Peyer's patch (tissue), 4 donors: Measurements from ENCODE around the gene RELN. TPM values are rescaled to one million over a fixed set of nuclear protein-coding genes. Genes with fewer than 3 reads are reported as not detected.

ENCODE experiments used
- DNase-seq, 3 donors: peaks; one replicate each; pipeline ENCODE4 v3.0.0-alpha.2; 2017 to 2019
- H3K27ac ChIP-seq, 4 donors: fragments of 200-600 bp; sonication (generic); one replicate each; pipeline ENCODE4 v1.5.1; 2016 to 2019
- H3K27me3 ChIP-seq, 2 donors: fragments of 200-600 bp; sonication (generic); one replicate each; pipeline ENCODE4 v1.5.1; 2019
- H3K36me3 ChIP-seq, 3 donors: fragments of 200-600 bp; sonication (generic); one replicate each; pipeline ENCODE4 v1.5.1; 2016 to 2019
- H3K4me1 ChIP-seq, 4 donors: fragments of 200-600 bp; sonication (generic); one replicate each; pipeline ENCODE4 v1.5.1; 2016 to 2019
- H3K4me3 ChIP-seq, 4 donors: fragments of 200-600 bp; sonication (generic); 1 replicate in 3 of 4; 2 replicates in 1 of 4; pipeline ENCODE4 v1.5.1; 2016 to 2019; ENCODE audit warnings: mild to moderate bottlenecking in 1 of 4
- H3K9me3 ChIP-seq, 4 donors: fragments of 200-600 bp; sonication (generic); one replicate each; pipeline ENCODE4 v1.5.1; 2016 to 2019; ENCODE audit warnings: mild to moderate bottlenecking in 1 of 4
- CTCF ChIP-seq, 6 experiments: fragments of 450-650 bp in 4 of 6; fragments of 200-600 bp in 2 of 6; sonication (generic) in 1 of 6; IDR thresholded peaks; one replicate each; pipeline ENCODE4 v1.5.1; 2017 to 2019; ENCODE audit warnings: antibody characterized with exemption in 6 of 6, mild to moderate bottlenecking in 3 of 6, moderate library complexity in 1 of 6
- POLR2A ChIP-seq, 2 donors: fragments of 450-650 bp; IDR thresholded peaks; one replicate each; pipeline ENCODE4 v1.5.1; 2017; ENCODE audit warnings: antibody characterized with exemption in 2 of 2, mild to moderate bottlenecking in 2 of 2, moderate library complexity in 2 of 2
- total RNA-seq, 4 donors: library from RNA; depleted of rRNA; stranded (reverse); fragments of >200 nt; gene quantifications; one replicate each; pipeline ENCODE4 v1.1.0, GENCODE V29; 2016

The RELN gene
- total RNA-seq, 4 donors from 2014 or later: 1.7 to 3.9 (median 3.2) TPM

- Histone ChIP-seq H3K27ac (no peak overlapping the region), H3K36me3 (no peaks in the 10 kb centered on the region), H3K9me3 (no peaks in the 10 kb centered on the region), H3K4me1 (no peaks in the 10 kb centered on the region), H3K4me3 (no peak overlapping the region), H3K27me3 (no peaks in the 10 kb centered on the region)
- DNase-seq: no peak
- TF ChIP-seq CTCF (IDR thresholded peaks at IDR 0.05) (no peak), POLR2A (IDR thresholded peaks at IDR 0.05) (no peak)
These were observed 23.4 kb upstream of the RELN start for GRCh38 chr7:104012835-104013234.

GRCh38 chr7:104011829-104012228 lies 22.4 kb upstream of the RELN start:
- no peaks in the 10 kb centered on the region for H3K4me1 ChIP-seq
- TF ChIP-seq CTCF (IDR thresholded peaks at IDR 0.05) (no peak), POLR2A (IDR thresholded peaks at IDR 0.05) (no peak)
- H3K9me3 ChIP-seq: no peaks in the 10 kb centered on the region
- H3K27me3 ChIP-seq: no peaks in the 10 kb centered on the region
- DNase-seq: no peak
- no peaks in the 10 kb centered on the region for H3K36me3 ChIP-seq
- no peak overlapping the region for H3K27ac ChIP-seq
- no peak overlapping the region for H3K4me3 ChIP-seq

GRCh38 chr7:104010052-104010909 lies 20.8 kb upstream of the RELN start:
- TF ChIP-seq CTCF (IDR thresholded peaks at IDR 0.05) (no peak), POLR2A (IDR thresholded peaks at IDR 0.05) (no peak)
- no peak overlapping the region for H3K4me3 ChIP-seq
- H3K4me1 ChIP-seq: no peaks in the 10 kb centered on the region
- DNase-seq: no peak
- H3K27ac ChIP-seq: no peak overlapping the region
- H3K36me3 ChIP-seq: no peaks in the 10 kb centered on the region
- no peaks in the 10 kb centered on the region for H3K9me3 ChIP-seq
- no peaks in the 10 kb centered on the region for H3K27me3 ChIP-seq

GRCh38 chr7:104008107-104008506 lies 18.6 kb upstream of the RELN start:
- Histone ChIP-seq H3K4me1 (no peaks in the 10 kb centered on the region), H3K4me3 (no peak overlapping the region), H3K36me3 (no peaks in the 10 kb centered on the region), H3K9me3 (no peaks in the 10 kb centered on the region), H3K27me3 (no peaks in the 10 kb centered on the region), H3K27ac (no peak overlapping the region)
- no peak for DNase-seq
- TF ChIP-seq CTCF (IDR thresholded peaks at IDR 0.05): no peak
- TF ChIP-seq POLR2A (IDR thresholded peaks at IDR 0.05): no peak

DNA sequence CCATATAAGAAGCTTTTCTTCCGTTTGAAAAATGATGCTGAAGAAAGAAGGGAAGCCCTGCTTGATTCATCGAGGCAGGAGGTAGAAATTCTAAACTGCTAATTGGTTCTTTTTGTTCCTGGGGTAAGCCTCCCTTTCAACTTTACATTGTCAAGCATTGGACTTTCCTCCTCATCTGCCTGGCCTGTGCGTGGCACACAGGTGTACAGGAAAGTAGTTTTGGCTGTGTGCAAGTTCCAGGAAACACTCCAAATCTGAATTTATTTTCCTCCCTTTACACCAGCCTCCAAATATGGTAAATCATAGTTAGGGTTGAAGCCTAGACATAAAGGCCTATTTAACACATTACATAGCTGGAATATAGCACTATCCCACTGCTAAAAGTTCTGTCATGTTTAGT lies 18.2 kb upstream of the RELN start:
- DNase-seq: no peak
- no peaks in the 10 kb centered on the region for H3K36me3 ChIP-seq
- H3K9me3 ChIP-seq: no peaks in the 10 kb centered on the region
- no peak overlapping the region for H3K4me3 ChIP-seq
- TF ChIP-seq CTCF (IDR thresholded peaks at IDR 0.05) (no peak), POLR2A (IDR thresholded peaks at IDR 0.05) (no peak)
- H3K4me1 ChIP-seq: no peaks in the 10 kb centered on the region
- H3K27ac ChIP-seq: no peak overlapping the region
- H3K27me3 ChIP-seq: no peaks in the 10 kb centered on the region
